GM19099 (cell line): ENCODE measurements around the gene FREM2.

Source experiments
- POLR2A ChIP-seq: IDR thresholded peaks from 3 replicates; pipeline ENCODE4 v1.6.1; 2011; ENCODE audit warnings: low read depth; ENCODE audit not compliant: insufficient read length; ENCODE audit errors: extremely low read depth

The FREM2 gene, protein sequence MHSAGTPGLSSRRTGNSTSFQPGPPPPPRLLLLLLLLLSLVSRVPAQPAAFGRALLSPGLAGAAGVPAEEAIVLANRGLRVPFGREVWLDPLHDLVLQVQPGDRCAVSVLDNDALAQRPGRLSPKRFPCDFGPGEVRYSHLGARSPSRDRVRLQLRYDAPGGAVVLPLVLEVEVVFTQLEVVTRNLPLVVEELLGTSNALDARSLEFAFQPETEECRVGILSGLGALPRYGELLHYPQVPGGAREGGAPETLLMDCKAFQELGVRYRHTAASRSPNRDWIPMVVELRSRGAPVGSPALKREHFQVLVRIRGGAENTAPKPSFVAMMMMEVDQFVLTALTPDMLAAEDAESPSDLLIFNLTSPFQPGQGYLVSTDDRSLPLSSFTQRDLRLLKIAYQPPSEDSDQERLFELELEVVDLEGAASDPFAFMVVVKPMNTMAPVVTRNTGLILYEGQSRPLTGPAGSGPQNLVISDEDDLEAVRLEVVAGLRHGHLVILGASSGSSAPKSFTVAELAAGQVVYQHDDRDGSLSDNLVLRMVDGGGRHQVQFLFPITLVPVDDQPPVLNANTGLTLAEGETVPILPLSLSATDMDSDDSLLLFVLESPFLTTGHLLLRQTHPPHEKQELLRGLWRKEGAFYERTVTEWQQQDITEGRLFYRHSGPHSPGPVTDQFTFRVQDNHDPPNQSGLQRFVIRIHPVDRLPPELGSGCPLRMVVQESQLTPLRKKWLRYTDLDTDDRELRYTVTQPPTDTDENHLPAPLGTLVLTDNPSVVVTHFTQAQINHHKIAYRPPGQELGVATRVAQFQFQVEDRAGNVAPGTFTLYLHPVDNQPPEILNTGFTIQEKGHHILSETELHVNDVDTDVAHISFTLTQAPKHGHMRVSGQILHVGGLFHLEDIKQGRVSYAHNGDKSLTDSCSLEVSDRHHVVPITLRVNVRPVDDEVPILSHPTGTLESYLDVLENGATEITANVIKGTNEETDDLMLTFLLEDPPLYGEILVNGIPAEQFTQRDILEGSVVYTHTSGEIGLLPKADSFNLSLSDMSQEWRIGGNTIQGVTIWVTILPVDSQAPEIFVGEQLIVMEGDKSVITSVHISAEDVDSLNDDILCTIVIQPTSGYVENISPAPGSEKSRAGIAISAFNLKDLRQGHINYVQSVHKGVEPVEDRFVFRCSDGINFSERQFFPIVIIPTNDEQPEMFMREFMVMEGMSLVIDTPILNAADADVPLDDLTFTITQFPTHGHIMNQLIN (N-terminal part only)

GRCh38 chr13:38686577-38687245, at the start of gene FREM2:
FREM2 (plus strand) TSS chr13:38687077; CDS start chr13:38687345, 268 bp downstream.
- no peak for TF ChIP-seq POLR2A

GRCh38 chr13:38637576-38637975, 49.3 kb upstream of the FREM2 start:
- no peak for TF ChIP-seq POLR2A

GRCh38 chr13:38641164-38641948, 45.5 kb upstream of the FREM2 start:
- no peak for TF ChIP-seq POLR2A

- no peak for TF ChIP-seq POLR2A
These were observed 39.6 kb upstream of the FREM2 start for GRCh38 chr13:38647312-38647711.

GRCh38 chr13:38648912-38649311, 38.0 kb upstream of the FREM2 start:
- no peak for TF ChIP-seq POLR2A

GRCh38 chr13:38656699-38657098, 30.2 kb upstream of the FREM2 start:
- TF ChIP-seq POLR2A: no peak

DNA sequence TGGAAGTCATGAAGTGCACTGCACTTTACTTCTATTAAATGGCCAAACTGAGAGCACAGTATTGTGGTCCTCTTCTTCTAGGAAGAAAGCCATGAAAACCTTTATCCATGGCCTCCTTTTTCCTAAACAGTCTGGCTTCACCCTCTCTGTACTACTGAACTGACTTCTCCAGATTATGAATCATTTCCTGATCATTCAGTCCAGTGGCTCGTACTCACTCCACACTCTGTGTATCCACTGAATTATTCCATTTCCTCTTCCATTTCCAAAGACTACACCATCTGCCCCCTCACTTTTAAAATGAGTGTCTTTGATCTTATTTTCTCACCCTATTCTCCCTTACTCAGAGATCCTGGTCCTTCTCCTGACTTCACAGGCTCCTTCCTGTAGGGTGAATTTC, 29.7 kb upstream of the FREM2 start:
- no peak for TF ChIP-seq POLR2A

DNA sequence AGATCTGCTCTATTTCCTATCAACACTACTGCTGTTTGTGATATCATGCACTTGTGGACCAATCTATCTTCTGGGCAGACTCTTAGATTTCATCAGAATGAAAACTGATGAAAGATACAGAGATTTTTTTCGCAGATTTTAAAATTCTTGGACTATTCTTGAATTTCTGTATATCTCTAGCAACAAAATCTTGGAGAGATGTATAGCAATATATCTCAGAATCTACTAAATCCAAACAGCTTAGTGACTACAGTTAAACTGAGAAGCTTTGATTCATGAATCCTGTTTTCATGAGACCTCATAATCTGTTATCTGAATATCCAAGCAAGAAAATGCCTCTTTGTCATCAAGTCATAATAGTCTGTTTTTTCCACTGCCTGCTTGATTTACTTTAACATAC, 28.0 kb upstream of the FREM2 start:
- no peak for TF ChIP-seq POLR2A

- no peak for TF ChIP-seq POLR2A
These were observed 25.7 kb upstream of the FREM2 start for GRCh38 chr13:38661010-38661675.

- TF ChIP-seq POLR2A: no peak
These were observed 24.5 kb upstream of the FREM2 start for GRCh38 chr13:38662362-38662761.

GRCh38 chr13:38664906-38665305, 22.0 kb upstream of the FREM2 start:
- no peak for TF ChIP-seq POLR2A

- TF ChIP-seq POLR2A: no peak
These were observed 19.3 kb upstream of the FREM2 start for GRCh38 chr13:38667526-38668109.
